NCI-H1436 (cell line): Measurements from ENCODE around the gene ATXN1.
"Not testable (repeated sequence)": the region's sequence is repeated elsewhere in the genome, so short reads cannot be mapped to it uniquely, and the experiment has no call there.

ENCODE experiments used
- DNase-seq: peaks from one replicate; lab custom pipeline; 2025; lab: John Stamatoyannopoulos, UW

The ATXN1 gene

GRCh38 chr6:16386057-16386456 is 375.2 kb downstream of the ATXN1 start:
- DNase-seq = no peak

GRCh38 chr6:16383607-16384206 is 377.6 kb downstream of the ATXN1 start:
- DNase-seq = no peak

- DNase-seq = not testable (repeated sequence)
Measured at GRCh38 chr6:16381968-16382367, 379.3 kb downstream of the ATXN1 start.

GRCh38 chr6:16380220-16380809 is 380.9 kb downstream of the ATXN1 start:
- DNase-seq = peak; percentile 29

GRCh38 chr6:16378360-16378759 is 382.9 kb downstream of the ATXN1 start:
- DNase-seq = not testable (repeated sequence)

- no peak for DNase-seq
Measured at GRCh38 chr6:16377470-16377869, 383.8 kb downstream of the ATXN1 start.

GRCh38 chr6:16375843-16376242 is 385.4 kb downstream of the ATXN1 start:
- no peak for DNase-seq

- DNase-seq = no peak
Measured at GRCh38 chr6:16375206-16375605, 386.1 kb downstream of the ATXN1 start.

GRCh38 chr6:16374461-16375200 is 386.6 kb downstream of the ATXN1 start:
- DNase-seq = no peak

- no peak for DNase-seq
Measured at GRCh38 chr6:16374016-16374415, 387.2 kb downstream of the ATXN1 start.

GRCh38 chr6:16372029-16372776 is 389.1 kb downstream of the ATXN1 start:
- DNase-seq = no peak

GRCh38 chr6:16371401-16371800 is 389.9 kb downstream of the ATXN1 start:
- DNase-seq = no peak

GRCh38 chr6:16370943-16371342 is 390.3 kb downstream of the ATXN1 start:
- DNase-seq = no peak

GRCh38 chr6:16369989-16370388 is 391.3 kb downstream of the ATXN1 start:
- no peak for DNase-seq

GRCh38 chr6:16369140-16369745 is 392.0 kb downstream of the ATXN1 start:
- DNase-seq = no peak

- DNase-seq = no peak
Measured at GRCh38 chr6:16367571-16367970, 393.7 kb downstream of the ATXN1 start.

- no peak for DNase-seq
Measured at GRCh38 chr6:16363749-16364148, 397.5 kb downstream of the ATXN1 start.

- DNase-seq = no peak
Measured at GRCh38 chr6:16362819-16363589, 398.3 kb downstream of the ATXN1 start.

GRCh38 chr6:16362296-16362695 is 399.0 kb downstream of the ATXN1 start:
- DNase-seq = no peak

- no peak for DNase-seq
Measured at GRCh38 chr6:16361861-16362260, 399.4 kb downstream of the ATXN1 start.

- DNase-seq = no peak
Measured at GRCh38 chr6:16361121-16361520, 400.1 kb downstream of the ATXN1 start.
